Measurements from ENCODE around the gene PBX4.

DNA sequence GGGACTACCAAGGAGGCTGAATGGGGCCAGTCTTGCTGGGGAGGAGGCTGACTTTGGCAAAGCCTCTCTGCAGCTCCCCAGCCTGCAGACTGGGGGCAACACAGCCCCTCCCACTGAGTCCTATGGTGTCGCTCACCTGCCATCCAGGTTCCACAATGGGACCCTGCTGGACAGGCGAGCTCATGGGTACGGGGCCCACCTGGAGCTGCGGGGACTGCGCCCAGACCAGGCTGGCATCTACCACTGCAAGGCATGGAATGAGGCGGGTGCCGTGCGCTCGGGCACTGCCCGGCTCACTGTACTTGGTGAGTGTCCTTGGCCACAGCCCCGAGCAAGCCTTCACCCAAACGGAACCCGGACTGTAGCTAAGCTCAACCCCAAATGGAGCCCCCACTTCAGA, 75.4 kb downstream of the PBX4 start:
- TF ChIP-seq, protein P1, sequence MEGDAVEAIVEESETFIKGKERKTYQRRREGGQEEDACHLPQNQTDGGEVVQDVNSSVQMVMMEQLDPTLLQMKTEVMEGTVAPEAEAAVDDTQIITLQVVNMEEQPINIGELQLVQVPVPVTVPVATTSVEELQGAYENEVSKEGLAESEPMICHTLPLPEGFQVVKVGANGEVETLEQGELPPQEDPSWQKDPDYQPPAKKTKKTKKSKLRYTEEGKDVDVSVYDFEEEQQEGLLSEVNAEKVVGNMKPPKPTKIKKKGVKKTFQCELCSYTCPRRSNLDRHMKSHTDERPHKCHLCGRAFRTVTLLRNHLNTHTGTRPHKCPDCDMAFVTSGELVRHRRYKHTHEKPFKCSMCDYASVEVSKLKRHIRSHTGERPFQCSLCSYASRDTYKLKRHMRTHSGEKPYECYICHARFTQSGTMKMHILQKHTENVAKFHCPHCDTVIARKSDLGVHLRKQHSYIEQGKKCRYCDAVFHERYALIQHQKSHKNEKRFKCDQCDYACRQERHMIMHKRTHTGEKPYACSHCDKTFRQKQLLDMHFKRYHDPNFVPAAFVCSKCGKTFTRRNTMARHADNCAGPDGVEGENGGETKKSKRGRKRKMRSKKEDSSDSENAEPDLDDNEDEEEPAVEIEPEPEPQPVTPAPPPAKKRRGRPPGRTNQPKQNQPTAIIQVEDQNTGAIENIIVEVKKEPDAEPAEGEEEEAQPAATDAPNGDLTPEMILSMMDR (IDR thresholded peaks at IDR 0.05) = no peak
- no peak for TF ChIP-seq POLR2A (IDR thresholded peaks at IDR 0.05)
